HepG2 (cell line): Measurements from ENCODE around the gene FAM111A. TPM values are rescaled to one million over a fixed set of nuclear protein-coding genes. Genes with fewer than 3 reads are reported as not detected.
A peak's percentile ranks its signal among the peaks of the same experiment; 100 is the strongest.

Source experiments
- CBX5 ChIP-seq: sonication (generic); formaldehyde crosslinking; IDR thresholded peaks from 2 replicates; pipeline ENCODE4 v1.4.0; 2020; ENCODE audit warnings: missing genetic modification reagents, borderline replicate concordance
- EZH2 ChIP-seq: conservative IDR thresholded peaks from 2 replicates; pipeline ENCODE4 v1.6.1; 2012; ENCODE audit warnings: mild to moderate bottlenecking, low read depth, low read length, moderate library complexity
- FOXK2 ChIP-seq: fragments of 450-650 bp; IDR thresholded peaks from 2 replicates; pipeline ENCODE4 v1.6.1; 2016
- HHEX ChIP-seq: IDR thresholded peaks from 2 replicates; pipeline ENCODE4 v1.6.1; 2016; ENCODE audit warnings: control low read depth
- HNRNPLL ChIP-seq: fragments of 200-400 bp; formaldehyde crosslinking; IDR thresholded peaks from 2 replicates; pipeline ENCODE4 v1.6.1; 2017; ENCODE audit warnings: mild to moderate bottlenecking, low read depth, low read length; ENCODE audit not compliant: poor library complexity, severe bottlenecking
- KAT7 ChIP-seq: IDR thresholded peaks from 2 replicates; pipeline ENCODE4 v1.6.1; 2018; ENCODE audit warnings: borderline replicate concordance, missing compliant biosample characterization
- MAFG ChIP-seq: sonication (generic); formaldehyde crosslinking; IDR thresholded peaks from 2 replicates; pipeline ENCODE4 v1.5.1; 2020; ENCODE audit warnings: mild to moderate bottlenecking, missing genetic modification reagents
- NFATC3 ChIP-seq: sonication (generic); formaldehyde crosslinking; IDR thresholded peaks from 2 replicates; pipeline ENCODE4 v1.5.1; 2020; ENCODE audit warnings: mild to moderate bottlenecking, missing genetic modification reagents
- POLR2AphosphoS2 ChIP-seq: IDR thresholded peaks from 2 replicates; pipeline ENCODE4 v1.6.1; 2011; ENCODE audit warnings: low read depth, low read length, improper control_type of control experiment
- ZFP1 ChIP-seq: IDR thresholded peaks from 2 replicates; pipeline ENCODE4 v1.6.1; 2016
- ZNF253 ChIP-seq: sonication (generic); formaldehyde crosslinking; IDR thresholded peaks from 2 replicates; pipeline ENCODE4 v1.8.0; 2022; ENCODE audit warnings: mild to moderate bottlenecking, missing genetic modification reagents, borderline replicate concordance
- ZNF30 ChIP-seq: sonication (generic); formaldehyde crosslinking; IDR thresholded peaks from 2 replicates; pipeline ENCODE4 v1.5.0; 2020; ENCODE audit warnings: mild to moderate bottlenecking, missing genetic modification reagents
- ZNF329 ChIP-seq: sonication (generic); formaldehyde crosslinking; IDR thresholded peaks from 2 replicates; pipeline ENCODE4 v1.9.0; 2021; ENCODE audit warnings: low read depth, mild to moderate bottlenecking, missing genetic modification reagents
- ZNF350 ChIP-seq: sonication (generic); formaldehyde crosslinking; IDR thresholded peaks from 2 replicates; pipeline ENCODE4 v1.4.0; 2020; ENCODE audit warnings: mild to moderate bottlenecking, low read depth, missing genetic modification reagents, borderline replicate concordance
- ZNF782 ChIP-seq: sonication (generic); formaldehyde crosslinking; IDR thresholded peaks from 2 replicates; pipeline ENCODE4 v1.4.0; 2020; ENCODE audit warnings: missing genetic modification reagents, mild to moderate bottlenecking, borderline replicate concordance
- polyA plus RNA-seq, 8 experiments: library from polyadenylated mRNA; depleted of rRNA in 3 of 8; stranded (reverse) in 7 of 8; unstranded in 1 of 8; fragments of >200 nt; fragmentation: Illumina TruSeq in 4 of 8; extraction: Trizol in 4 of 8; gene quantifications; 2 replicates each; pipeline versions ENCODE4 v1.2.1 to v1.2.3, GENCODE V29; 2011 to 2016; ENCODE audit warnings: low read depth in 4 of 8, missing spikeins in 1 of 8, mixed read lengths in 1 of 8; ENCODE audit not compliant: insufficient read depth in 1 of 8
- total RNA-seq, 5 experiments: library from RNA; depleted of rRNA; stranded (reverse); fragments of >200 nt; fragmentation: Illumina TruSeq; extraction: Trizol; gene quantifications; 2 replicates each; pipeline ENCODE4 v1.2.3, GENCODE V29; 2016; ENCODE audit warnings: low read depth in 1 of 5
- TF ChIP-seq, protein P1 (sequence below): sonication (generic); formaldehyde crosslinking; IDR thresholded peaks from 2 replicates; pipeline ENCODE4 v1.4.0; 2020; ENCODE audit warnings: mild to moderate bottlenecking, missing genetic modification reagents
- TF ChIP-seq, protein P2 (sequence below): sonication (generic); formaldehyde crosslinking; IDR thresholded peaks from 2 replicates; pipeline ENCODE4 v1.5.1; 2020; ENCODE audit warnings: missing genetic modification reagents, mild to moderate bottlenecking, borderline replicate concordance
- TF ChIP-seq, protein P3 (sequence below): sonication (generic); formaldehyde crosslinking; IDR thresholded peaks from 2 replicates; pipeline ENCODE4 v1.9.0; 2022; ENCODE audit warnings: low read depth, missing genetic modification reagents

Gene FAM111A
- total and polyA plus RNA-seq, 2 of the 13 experiments (the other 11 are each of a cell fraction or from before 2014, with no cell fraction given): 3.2 to 13.5 TPM

DNA sequence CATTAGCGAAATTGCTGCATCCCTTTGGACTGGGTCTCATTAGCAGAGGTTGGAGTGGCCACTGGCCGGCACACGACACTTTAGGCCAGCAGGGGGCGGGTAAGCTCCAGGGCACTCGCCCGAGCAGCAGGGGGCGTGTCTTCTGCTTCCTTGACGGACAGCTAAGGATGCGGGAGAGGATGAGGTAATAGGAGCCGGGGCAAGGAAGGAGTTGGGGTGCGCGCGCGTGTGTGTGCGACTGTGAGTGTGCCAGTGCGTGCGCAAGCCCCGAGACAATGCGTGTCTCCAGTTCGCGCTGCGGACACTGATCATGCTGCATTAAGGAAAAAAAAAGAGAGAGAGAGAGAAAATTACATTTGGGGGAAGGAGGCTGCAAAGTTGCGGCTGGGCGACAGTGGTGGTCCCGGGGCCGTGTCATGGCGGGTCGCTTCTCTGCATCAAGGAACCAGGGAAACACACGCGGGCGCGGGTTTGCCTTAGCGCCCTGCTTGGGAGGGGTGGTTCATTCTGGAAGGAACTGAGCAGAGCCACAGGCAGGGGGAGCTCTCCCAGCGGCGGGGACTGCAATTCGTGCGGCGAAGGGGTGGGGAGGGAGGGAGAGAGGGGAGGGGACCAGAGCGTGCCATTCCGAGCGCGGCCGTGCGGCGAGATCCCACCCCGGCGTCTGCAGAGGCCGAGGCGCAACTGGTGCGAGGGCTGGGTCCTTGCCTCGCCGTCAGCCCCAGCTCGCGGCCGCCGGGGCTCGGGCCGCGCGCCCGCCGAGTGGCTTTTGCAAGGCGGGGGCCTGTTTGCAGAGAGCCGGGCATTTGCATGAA, 29.1 kb downstream of the FAM111A start, which contains the start of gene DTX4 (continued):
- TF ChIP-seq POLR2AphosphoS2: no peak
- no peak for TF ChIP-seq EZH2
- TF ChIP-seq, protein P1, sequence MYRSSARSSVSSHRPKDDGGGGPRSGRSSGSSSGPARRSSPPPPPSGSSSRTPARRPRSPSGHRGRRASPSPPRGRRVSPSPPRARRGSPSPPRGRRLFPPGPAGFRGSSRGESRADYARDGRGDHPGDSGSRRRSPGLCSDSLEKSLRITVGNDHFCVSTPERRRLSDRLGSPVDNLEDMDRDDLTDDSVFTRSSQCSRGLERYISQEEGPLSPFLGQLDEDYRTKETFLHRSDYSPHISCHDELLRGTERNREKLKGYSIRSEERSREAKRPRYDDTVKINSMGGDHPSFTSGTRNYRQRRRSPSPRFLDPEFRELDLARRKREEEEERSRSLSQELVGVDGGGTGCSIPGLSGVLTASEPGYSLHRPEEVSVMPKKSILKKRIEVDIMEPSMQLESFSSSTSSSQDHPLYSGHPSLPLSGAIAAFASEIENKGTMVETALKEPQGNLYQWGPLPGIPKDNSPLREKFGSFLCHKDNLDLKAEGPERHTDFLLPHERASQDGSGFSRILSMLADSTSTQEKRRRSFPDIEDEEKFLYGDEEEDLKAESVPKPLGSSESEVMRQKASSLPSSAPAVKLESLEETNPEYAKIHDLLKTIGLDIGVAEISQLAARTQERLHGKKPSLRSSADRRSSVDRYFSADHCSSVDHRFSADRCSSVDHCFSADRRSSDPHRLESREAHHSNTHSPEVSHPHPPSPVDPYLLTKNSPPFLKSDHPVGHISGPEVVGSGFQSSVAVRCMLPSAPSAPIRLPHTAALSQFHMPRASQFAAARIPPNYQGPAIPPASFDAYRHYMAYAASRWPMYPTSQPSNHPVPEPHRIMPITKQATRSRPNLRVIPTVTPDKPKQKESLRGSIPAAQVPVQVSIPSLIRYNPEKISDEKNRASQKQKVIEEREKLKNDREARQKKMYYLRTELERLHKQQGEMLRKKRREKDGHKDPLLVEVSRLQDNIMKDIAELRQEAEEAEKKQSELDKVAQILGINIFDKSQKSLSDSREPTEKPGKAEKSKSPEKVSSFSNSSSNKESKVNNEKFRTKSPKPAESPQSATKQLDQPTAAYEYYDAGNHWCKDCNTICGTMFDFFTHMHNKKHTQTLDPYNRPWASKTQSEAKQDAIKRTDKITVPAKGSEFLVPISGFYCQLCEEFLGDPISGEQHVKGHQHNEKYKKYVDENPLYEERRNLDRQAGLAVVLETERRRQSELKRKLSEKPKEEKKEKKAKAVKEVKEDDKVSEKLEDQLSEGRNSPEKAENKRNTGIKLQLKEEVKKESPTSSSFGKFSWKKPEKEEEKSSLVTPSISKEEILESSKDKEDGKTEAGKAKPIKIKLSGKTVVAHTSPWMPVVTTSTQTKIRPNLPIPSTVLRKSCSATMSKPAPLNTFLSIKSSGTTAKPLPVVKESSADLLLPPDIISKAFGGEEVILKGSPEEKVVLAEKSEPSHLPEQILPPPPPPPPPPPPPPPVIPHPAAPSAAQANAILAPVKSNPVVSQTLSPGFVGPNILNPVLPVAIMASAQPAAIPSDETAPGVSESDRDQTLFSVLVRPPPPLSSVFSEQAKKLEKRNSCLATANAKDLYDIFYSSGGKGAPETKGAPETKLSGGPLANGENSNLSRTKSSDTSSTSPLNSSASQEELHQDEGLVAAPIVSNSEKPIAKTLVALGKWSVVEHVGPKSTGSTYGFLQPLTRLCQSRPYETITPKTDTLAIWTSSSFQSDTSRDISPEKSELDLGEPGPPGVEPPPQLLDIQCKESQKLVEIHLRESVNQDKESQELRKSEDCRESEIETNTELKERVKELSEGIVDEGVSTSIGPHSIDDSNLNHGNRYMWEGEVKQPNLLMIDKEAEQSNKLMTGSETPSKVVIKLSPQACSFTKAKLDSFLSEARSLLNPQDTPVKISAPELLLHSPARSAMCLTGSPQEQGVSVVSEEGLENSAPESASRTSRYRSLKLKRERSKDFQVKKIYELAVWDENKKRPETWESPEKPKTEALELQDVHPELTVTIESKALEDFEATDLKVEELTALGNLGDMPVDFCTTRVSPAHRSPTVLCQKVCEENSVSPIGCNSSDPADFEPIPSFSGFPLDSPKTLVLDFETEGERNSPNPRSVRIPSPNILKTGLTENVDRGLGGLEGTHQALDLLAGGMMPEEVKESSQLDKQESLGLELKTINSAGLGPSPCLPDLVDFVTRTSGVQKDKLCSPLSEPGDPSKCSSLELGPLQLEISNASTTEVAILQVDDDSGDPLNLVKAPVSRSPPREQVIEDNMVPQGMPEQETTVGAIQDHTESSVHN: no peak
- peak; percentile 82; the same call in 1 of the 2 replicates for TF ChIP-seq ZNF782 (CRISPR knock-in tag)
- TF ChIP-seq FOXK2: no peak
- TF ChIP-seq HNRNPLL: peak; percentile 34
- TF ChIP-seq ZNF30 (CRISPR knock-in tag): no peak
- TF ChIP-seq, protein P2, sequence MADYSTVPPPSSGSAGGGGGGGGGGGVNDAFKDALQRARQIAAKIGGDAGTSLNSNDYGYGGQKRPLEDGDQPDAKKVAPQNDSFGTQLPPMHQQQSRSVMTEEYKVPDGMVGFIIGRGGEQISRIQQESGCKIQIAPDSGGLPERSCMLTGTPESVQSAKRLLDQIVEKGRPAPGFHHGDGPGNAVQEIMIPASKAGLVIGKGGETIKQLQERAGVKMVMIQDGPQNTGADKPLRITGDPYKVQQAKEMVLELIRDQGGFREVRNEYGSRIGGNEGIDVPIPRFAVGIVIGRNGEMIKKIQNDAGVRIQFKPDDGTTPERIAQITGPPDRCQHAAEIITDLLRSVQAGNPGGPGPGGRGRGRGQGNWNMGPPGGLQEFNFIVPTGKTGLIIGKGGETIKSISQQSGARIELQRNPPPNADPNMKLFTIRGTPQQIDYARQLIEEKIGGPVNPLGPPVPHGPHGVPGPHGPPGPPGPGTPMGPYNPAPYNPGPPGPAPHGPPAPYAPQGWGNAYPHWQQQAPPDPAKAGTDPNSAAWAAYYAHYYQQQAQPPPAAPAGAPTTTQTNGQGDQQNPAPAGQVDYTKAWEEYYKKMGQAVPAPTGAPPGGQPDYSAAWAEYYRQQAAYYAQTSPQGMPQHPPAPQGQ (CRISPR knock-in tag): no peak
- no peak for TF ChIP-seq CBX5 (CRISPR knock-in tag)
- TF ChIP-seq, protein P3, sequence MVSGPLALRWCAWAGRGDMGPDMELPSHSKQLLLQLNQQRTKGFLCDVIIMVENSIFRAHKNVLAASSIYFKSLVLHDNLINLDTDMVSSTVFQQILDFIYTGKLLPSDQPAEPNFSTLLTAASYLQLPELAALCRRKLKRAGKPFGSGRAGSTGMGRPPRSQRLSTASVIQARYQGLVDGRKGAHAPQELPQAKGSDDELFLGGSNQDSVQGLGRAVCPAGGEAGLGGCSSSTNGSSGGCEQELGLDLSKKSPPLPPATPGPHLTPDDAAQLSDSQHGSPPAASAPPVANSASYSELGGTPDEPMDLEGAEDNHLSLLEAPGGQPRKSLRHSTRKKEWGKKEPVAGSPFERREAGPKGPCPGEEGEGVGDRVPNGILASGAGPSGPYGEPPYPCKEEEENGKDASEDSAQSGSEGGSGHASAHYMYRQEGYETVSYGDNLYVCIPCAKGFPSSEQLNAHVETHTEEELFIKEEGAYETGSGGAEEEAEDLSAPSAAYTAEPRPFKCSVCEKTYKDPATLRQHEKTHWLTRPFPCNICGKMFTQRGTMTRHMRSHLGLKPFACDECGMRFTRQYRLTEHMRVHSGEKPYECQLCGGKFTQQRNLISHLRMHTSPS (CRISPR knock-in tag): no peak; the same call in 1 of the 2 replicates
- TF ChIP-seq ZFP1 (CRISPR knock-in tag): no peak
- TF ChIP-seq ZNF350 (CRISPR knock-in tag): peak; percentile 44; the same call in 1 of the 2 replicates
- TF ChIP-seq KAT7 (CRISPR knock-in tag): no peak
- no peak for TF ChIP-seq HHEX (CRISPR knock-in tag)
- no peak for TF ChIP-seq NFATC3
- no peak for TF ChIP-seq MAFG (CRISPR knock-in tag)
- TF ChIP-seq ZNF329 (CRISPR knock-in tag): no peak
- no peak for TF ChIP-seq ZNF253
